Adipocyte (in vitro differentiated cells): ENCODE data around the gene CFAP100.

Experiments used
- DNase-seq: peaks from one replicate; pipeline ENCODE4 v3.0.0-alpha.2; 2015; ENCODE audit warnings: low read depth
- H3K27me3 ChIP-seq: replicated peaks from 2 replicates; pipeline ENCODE4 v1.7.0; 2013; ENCODE audit warnings: mild to moderate bottlenecking, low read length, moderate library complexity; ENCODE audit not compliant: control insufficient read depth, insufficient read depth
- H3K36me3 ChIP-seq: 2 replicates; pipeline ENCODE4 v1.7.0; 2013; ENCODE audit warnings: low read length, mild to moderate bottlenecking, moderate library complexity; ENCODE audit not compliant: control insufficient read depth, insufficient read depth, severe bottlenecking
- H3K4me1 ChIP-seq: 2 replicates; pipeline ENCODE4 v1.7.0; 2013; ENCODE audit warnings: mild to moderate bottlenecking, low read length, moderate library complexity; ENCODE audit not compliant: control insufficient read depth, insufficient read depth
- H3K4me3 ChIP-seq: 2 replicates; pipeline ENCODE4 v1.7.0; 2013; ENCODE audit warnings: mild to moderate bottlenecking, low read length, moderate library complexity
- H3K9ac ChIP-seq: 2 replicates; pipeline ENCODE4 v1.7.0; 2013; ENCODE audit warnings: mild to moderate bottlenecking, low read length, moderate library complexity
- H3K9me3 ChIP-seq: 2 replicates; pipeline ENCODE4 v1.7.0; 2013; ENCODE audit warnings: mild to moderate bottlenecking, low read length, moderate library complexity; ENCODE audit not compliant: control insufficient read depth

CFAP100 gene

GRCh38 chr3:126408099-126408498 is 13.4 kb downstream of the CFAP100 start:
- Histone ChIP-seq H3K9me3 (peaks cover 10% of the 10 kb centered on the region), H3K4me1 (no peaks in the 10 kb centered on the region), H3K9ac (no peak overlapping the region), H3K36me3 (no peaks in the 10 kb centered on the region), H3K4me3 (no peak overlapping the region), H3K27me3 (peaks cover 56% of the 10 kb centered on the region)
- DNase-seq, result no peak

GRCh38 chr3:126412841-126413692 is 18.4 kb downstream of the CFAP100 start:
- no peak overlapping the region for H3K9ac ChIP-seq
- H3K27me3 ChIP-seq, result peaks cover 68% of the 10 kb centered on the region
- H3K9me3 ChIP-seq, result peaks cover 7% of the 10 kb centered on the region
- DNase-seq, result no peak
- no peaks in the 10 kb centered on the region for H3K36me3 ChIP-seq
- no peaks in the 10 kb centered on the region for H3K4me1 ChIP-seq
- no peak overlapping the region for H3K4me3 ChIP-seq

GRCh38 chr3:126413693-126414080 is 19.0 kb downstream of the CFAP100 start:
- peaks cover 7% of the 10 kb centered on the region for H3K9me3 ChIP-seq
- H3K4me3 ChIP-seq, result no peak overlapping the region
- no peaks in the 10 kb centered on the region for H3K36me3 ChIP-seq
- H3K9ac ChIP-seq, result no peak overlapping the region
- H3K4me1 ChIP-seq, result no peaks in the 10 kb centered on the region
- H3K27me3 ChIP-seq, result peaks cover 67% of the 10 kb centered on the region
- DNase-seq, result no peak

GRCh38 chr3:126414406-126414805 is 19.7 kb downstream of the CFAP100 start:
- H3K4me1 ChIP-seq, result no peaks in the 10 kb centered on the region
- H3K27me3 ChIP-seq, result peaks cover 69% of the 10 kb centered on the region
- no peak overlapping the region for H3K9ac ChIP-seq
- H3K4me3 ChIP-seq, result no peak overlapping the region
- H3K36me3 ChIP-seq, result no peaks in the 10 kb centered on the region
- DNase-seq, result no peak
- H3K9me3 ChIP-seq, result peaks cover 2% of the 10 kb centered on the region

- Histone ChIP-seq H3K9me3 (no peaks in the 10 kb centered on the region), H3K27me3 (peaks cover 71% of the 10 kb centered on the region), H3K9ac (no peak overlapping the region), H3K4me3 (no peak overlapping the region), H3K4me1 (no peaks in the 10 kb centered on the region), H3K36me3 (no peaks in the 10 kb centered on the region)
- no peak for DNase-seq
Measured at GRCh38 chr3:126414961-126415660, 20.4 kb downstream of the CFAP100 start.

- no peak for DNase-seq
Measured at GRCh38 chr3:126415661-126416591, 21.2 kb downstream of the CFAP100 start.

GRCh38 chr3:126416943-126417342 is 22.2 kb downstream of the CFAP100 start:
- Histone ChIP-seq H3K9me3 (no peaks in the 10 kb centered on the region), H3K36me3 (no peaks in the 10 kb centered on the region), H3K4me1 (no peaks in the 10 kb centered on the region), H3K27me3 (peaks cover 61% of the 10 kb centered on the region), H3K4me3 (no peak overlapping the region), H3K9ac (no peak overlapping the region)
- DNase-seq, result no peak

More at GRCh38 chr3:126415661-126416591, 21.2 kb downstream of the CFAP100 start:
- H3K36me3 ChIP-seq, result no peaks in the 10 kb centered on the region
- no peak overlapping the region for H3K9ac ChIP-seq
- H3K4me3 ChIP-seq, result no peak overlapping the region
- no peaks in the 10 kb centered on the region for H3K4me1 ChIP-seq
- H3K9me3 ChIP-seq, result no peaks in the 10 kb centered on the region
- peaks cover 63% of the 10 kb centered on the region for H3K27me3 ChIP-seq

- DNase-seq, result no peak
- H3K9ac ChIP-seq, result no peak overlapping the region
- no peaks in the 10 kb centered on the region for H3K4me1 ChIP-seq
- no peaks in the 10 kb centered on the region for H3K9me3 ChIP-seq
- peaks cover 58% of the 10 kb centered on the region for H3K27me3 ChIP-seq
- no peaks in the 10 kb centered on the region for H3K36me3 ChIP-seq
- H3K4me3 ChIP-seq, result no peak overlapping the region
Measured at GRCh38 chr3:126417515-126417914, 22.8 kb downstream of the CFAP100 start.

GRCh38 chr3:126417981-126418530 is 23.3 kb downstream of the CFAP100 start:
- DNase-seq, result no peak
- no peaks in the 10 kb centered on the region for H3K36me3 ChIP-seq
- H3K9me3 ChIP-seq, result no peaks in the 10 kb centered on the region
- H3K27me3 ChIP-seq, result peaks cover 52% of the 10 kb centered on the region
- no peak overlapping the region for H3K9ac ChIP-seq
- H3K4me1 ChIP-seq, result no peaks in the 10 kb centered on the region
- no peak overlapping the region for H3K4me3 ChIP-seq

GRCh38 chr3:126418661-126419131 is 24.0 kb downstream of the CFAP100 start:
- no peak for DNase-seq
- no peaks in the 10 kb centered on the region for H3K36me3 ChIP-seq
- H3K27me3 ChIP-seq, result peaks cover 46% of the 10 kb centered on the region
- no peaks in the 10 kb centered on the region for H3K9me3 ChIP-seq
- no peak overlapping the region for H3K4me3 ChIP-seq
- H3K9ac ChIP-seq, result no peak overlapping the region
- H3K4me1 ChIP-seq, result no peaks in the 10 kb centered on the region
